T-cell (primary cell): Measurements from ENCODE around the gene NCAPH2. TPM values are rescaled to one million over a fixed set of nuclear protein-coding genes. Genes with fewer than 3 reads are reported as not detected.

Experiments
- ATAC-seq, 4 experiments: fragments of 200-7000 bp in 3 of 4; fragments of 150-1000 bp in 1 of 4; cut with Tn5 transposase; replicated peaks in 1 of 4; 1 replicate in 3 of 4; 2 replicates in 1 of 4; pipeline ENCODE4 v1.10.0; 2021; ENCODE audit warnings: moderate library complexity in 3 of 4, mild to moderate bottlenecking in 2 of 4, moderate number of reproducible peaks in 1 of 4
- CTCF ChIA-PET, 2 donors: fragments of 300-600 bp; sonication (Branson Sonifier 250); formaldehyde crosslinking; loops; one replicate each; lab custom pipeline; 2022; ENCODE audit warnings: antibody characterized with exemption in 2 of 2; lab: Charles Lee
- POLR2A ChIA-PET, 2 donors: fragments of 300-600 bp; sonication (Branson Sonifier 250); formaldehyde crosslinking; loops; one replicate each; lab custom pipeline; 2022; ENCODE audit warnings: antibody characterized with exemption in 2 of 2; lab: Charles Lee
- DNase-seq, 35 experiments: peaks; one replicate each; pipeline versions ENCODE4 v3.0.0 to v3.0.0-alpha.2; 2013 to 2023
- H3K27ac ChIP-seq: one replicate; pipeline ENCODE4 v1.5.1; 2013; ENCODE audit warnings: low read length
- H3K27me3 ChIP-seq, 2 experiments: replicated peaks in 1 of 2; 1 replicate in 1 of 2; 2 replicates in 1 of 2; pipeline versions ENCODE4 v1.6.1 to v1.7.0; 2013; ENCODE audit warnings: low read length in 1 of 2, mixed read lengths in 1 of 2; ENCODE audit not compliant: control insufficient read depth in 2 of 2, insufficient read depth in 2 of 2; ENCODE audit errors: extremely low read depth in 1 of 2
- H3K36me3 ChIP-seq, 2 donors: 1 replicate in 1 of 2; 2 replicates in 1 of 2; pipeline versions ENCODE4 v1.6.1 to v1.7.0; 2013; ENCODE audit warnings: low read length in 1 of 2; ENCODE audit not compliant: control insufficient read depth in 2 of 2, insufficient read depth in 1 of 2; ENCODE audit errors: extremely low read depth in 1 of 2
- H3K4me1 ChIP-seq, 2 experiments: 1 replicate in 1 of 2; 2 replicates in 1 of 2; pipeline versions ENCODE4 v1.6.1 to v1.7.0; 2013; ENCODE audit warnings: low read length in 2 of 2, mixed read lengths in 1 of 2; ENCODE audit not compliant: insufficient read depth in 2 of 2, control insufficient read depth in 1 of 2; ENCODE audit errors: extremely low read depth in 1 of 2
- H3K4me3 ChIP-seq, 2 donors: 1 replicate in 1 of 2; 2 replicates in 1 of 2; pipeline versions ENCODE4 v1.5.1 to v1.7.0; 2013; ENCODE audit warnings: mild to moderate bottlenecking in 2 of 2, low read length in 1 of 2, moderate library complexity in 1 of 2; ENCODE audit not compliant: control insufficient read depth in 1 of 2; ENCODE audit errors: extremely low read depth in 1 of 2
- H3K9me3 ChIP-seq: 2 replicates; pipeline ENCODE4 v1.7.0; 2013
- H3K27ac Mint-ChIP-seq, 2 donors: one replicate each; pipeline ENCODE4 v1.8.0; 2020 to 2021; ENCODE audit warnings: mild to moderate bottlenecking in 2 of 2, mixed read lengths in 2 of 2
- H3K27me3 Mint-ChIP-seq, 2 donors: one replicate each; pipeline ENCODE4 v1.8.0; 2021 to 2022; ENCODE audit warnings: mixed read lengths in 2 of 2
- H3K36me3 Mint-ChIP-seq: one replicate; pipeline ENCODE4 v1.8.0; 2021; ENCODE audit warnings: mixed read lengths
- H3K4me1 Mint-ChIP-seq, 3 donors: one replicate each; pipeline ENCODE4 v1.8.0; 2020 to 2022; ENCODE audit warnings: mixed read lengths in 3 of 3, mild to moderate bottlenecking in 1 of 3
- H3K4me3 Mint-ChIP-seq, 3 donors: one replicate each; pipeline ENCODE4 v1.8.0; 2020 to 2022; ENCODE audit warnings: mild to moderate bottlenecking in 3 of 3, mixed read lengths in 3 of 3, moderate library complexity in 3 of 3
- H3K9me3 Mint-ChIP-seq, 3 donors: one replicate each; pipeline ENCODE4 v1.8.0; 2020 to 2022; ENCODE audit warnings: mixed read lengths in 3 of 3
- WGBS: methylation state at CpG from one replicate; pipeline ENCODE4 v1.1.5; 2013; ENCODE audit warnings: missing lambda C conversion rate; ENCODE audit not compliant: insufficient coverage; 5-methylcytosine and 5-hydroxymethylcytosine counted together
- total RNA-seq, 35 experiments: library from RNA in 6 of 35; stranded (reverse) in 6 of 35; fragments of 120-200 nt in 1 of 35; gene quantifications; one replicate each; pipeline versions ENCODE4 v1.2.1 to v1.2.4 and lab custom pipeline; 2013 to 2026

Gene NCAPH2
- total RNA-seq, 5 donors from 2014 or later (not counting 1 experiment from before 2014, with no cell fraction given) = 80.1 to 110 (median 94.6) TPM

DNA sequence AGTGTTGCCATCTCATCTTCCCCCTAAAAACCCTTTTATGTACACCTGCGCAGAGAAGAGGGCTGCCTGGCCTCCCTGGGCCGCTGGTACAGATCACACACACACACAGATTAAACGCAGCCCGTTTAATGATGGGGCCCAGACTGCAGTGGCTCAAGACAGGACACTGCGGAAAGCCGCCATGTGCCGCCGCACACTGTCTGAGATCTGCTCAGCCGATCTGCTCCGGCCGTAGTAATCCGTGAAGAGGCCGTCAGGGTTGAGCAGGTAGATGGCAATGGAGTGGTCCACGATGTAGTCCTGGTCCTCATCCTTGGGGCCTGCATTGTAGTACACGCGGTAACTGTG is 15.4 kb downstream of the NCAPH2 start:
- DNase-seq = no peak
- Histone ChIP-seq H3K9me3 (no peaks in the 10 kb centered on the region), H3K4me1 (peaks cover 6 to 34% of the 10 kb centered on the region in 2 experiments), H3K4me3 (no peak overlapping the region), H3K36me3 (peaks cover 31 to 45% of the 10 kb centered on the region in 2 donors), H3K27me3 (no peaks in the 10 kb centered on the region), H3K27ac (no peak overlapping the region)
- H3K36me3 Mint-ChIP-seq = peaks cover 3% of the 10 kb centered on the region
- no peak for ATAC-seq
- CTCF ChIA-PET = no interaction called here
- POLR2A ChIA-PET = no interaction called here
- no peaks in the 10 kb centered on the region for H3K27me3 Mint-ChIP-seq
- H3K9me3 Mint-ChIP-seq = no peaks in the 10 kb centered on the region
- 96% methylated on average over 16 of the region's 16 CpGs for WGBS
- H3K4me1 Mint-ChIP-seq = peaks cover 23 to 26% (median 26%) of the 10 kb centered on the region in 3 donors
- peak overlapping the region in 2 of 3 donors; percentile 8 to 37 for H3K4me3 Mint-ChIP-seq
- H3K27ac Mint-ChIP-seq = no peak overlapping the region

DNA sequence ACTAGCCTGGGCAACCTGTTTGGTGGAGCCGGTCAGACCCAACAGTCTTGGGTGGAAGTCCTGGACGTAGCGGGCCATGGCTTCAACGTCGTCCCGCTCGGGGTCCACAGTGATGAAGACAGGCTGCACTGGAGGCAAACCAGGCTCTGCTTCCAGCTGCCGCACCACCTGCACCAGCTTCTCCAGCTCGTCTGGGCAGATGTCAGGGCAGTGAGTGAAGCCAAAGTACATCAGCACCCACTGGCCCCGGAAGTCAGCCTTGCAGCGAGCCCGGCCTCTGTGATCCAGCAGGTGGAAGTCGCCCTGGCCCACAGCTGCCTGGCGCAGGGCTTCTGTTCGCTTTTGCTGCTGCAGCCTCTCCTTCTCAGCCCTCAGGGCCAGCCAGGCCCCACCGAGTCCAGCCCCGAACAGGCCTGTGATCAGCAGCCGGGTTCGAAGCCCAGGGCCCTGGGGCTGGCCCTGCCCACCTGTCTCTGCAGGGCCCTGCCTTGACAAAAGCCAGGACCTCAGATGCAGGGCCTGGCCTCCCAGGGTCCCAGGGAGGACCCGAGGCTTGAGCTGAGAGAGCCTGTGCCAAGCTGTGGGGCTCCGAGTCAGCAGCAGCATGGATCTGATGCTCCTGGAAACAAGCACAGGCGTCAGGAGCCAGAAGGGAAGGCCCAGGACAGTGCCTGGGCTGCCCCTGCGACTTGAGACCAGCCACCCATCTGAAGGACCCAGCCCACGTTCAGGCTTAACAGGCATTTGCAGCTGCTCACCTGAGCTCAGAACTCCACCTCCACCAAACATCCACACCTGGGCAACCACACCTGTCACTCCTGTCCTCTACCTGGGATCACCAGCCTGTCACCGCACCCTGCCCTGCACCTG is 16.0 kb downstream of the NCAPH2 start:
- peaks cover 3% of the 10 kb centered on the region for H3K36me3 Mint-ChIP-seq
- no peak overlapping the region for H3K27ac ChIP-seq
- DNase-seq = no peak
- peaks cover 28 to 32% (median 29%) of the 10 kb centered on the region in 3 donors for H3K4me1 Mint-ChIP-seq
- H3K36me3 ChIP-seq = peaks cover 25 to 39% of the 10 kb centered on the region in 2 donors
- WGBS = 91% methylated on average over 23 of the region's 25 CpGs
- peaks cover 6 to 40% of the 10 kb centered on the region in 2 experiments for H3K4me1 ChIP-seq
- H3K4me3 ChIP-seq = peak overlapping the region; percentile 62 to 65
- H3K9me3 ChIP-seq = no peaks in the 10 kb centered on the region
- no peak for ATAC-seq
- peak overlapping the region; percentile 83 to 87 (median 84) for H3K4me3 Mint-ChIP-seq
- peak overlapping the region; percentile 74 to 89 for H3K27ac Mint-ChIP-seq
- H3K27me3 Mint-ChIP-seq = no peaks in the 10 kb centered on the region
- ChIA-PET CTCF (interaction anchor here in 1 of 2 donors (2.3 to 2.4 kb wide), 2 partner anchors 15 to 16 kb away, joined by 62 to 70 read pairs; partner anchors contain the start of genes LMF2 and NCAPH2), POLR2A (no interaction called here)
- no peaks in the 10 kb centered on the region for H3K9me3 Mint-ChIP-seq
- no peaks in the 10 kb centered on the region for H3K27me3 ChIP-seq

DNA sequence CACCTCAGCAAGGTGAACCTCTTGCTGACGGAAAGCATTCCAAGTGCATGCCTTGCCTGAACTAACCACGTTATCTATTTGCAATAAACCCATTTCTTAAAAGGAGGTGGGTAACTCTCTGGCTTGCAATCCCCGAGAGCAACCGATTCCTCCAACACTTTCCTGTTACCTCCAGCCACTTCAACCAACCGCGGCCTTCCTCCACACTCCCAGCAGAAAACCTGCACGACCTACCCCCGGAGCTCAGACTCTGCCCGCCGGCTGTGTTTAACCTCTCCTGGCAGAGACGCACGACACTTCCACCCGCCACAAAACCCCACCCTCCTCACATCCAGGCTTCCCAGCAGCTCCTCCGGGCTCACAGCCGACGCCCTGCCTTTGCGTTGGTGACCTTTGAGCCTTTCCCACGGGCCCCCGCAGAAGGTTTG is 16.7 kb downstream of the NCAPH2 start:
- peaks cover 28 to 33% (median 29%) of the 10 kb centered on the region in 3 donors for H3K4me1 Mint-ChIP-seq
- WGBS = 6% methylated on average over 15 of the region's 19 CpGs

DNA sequence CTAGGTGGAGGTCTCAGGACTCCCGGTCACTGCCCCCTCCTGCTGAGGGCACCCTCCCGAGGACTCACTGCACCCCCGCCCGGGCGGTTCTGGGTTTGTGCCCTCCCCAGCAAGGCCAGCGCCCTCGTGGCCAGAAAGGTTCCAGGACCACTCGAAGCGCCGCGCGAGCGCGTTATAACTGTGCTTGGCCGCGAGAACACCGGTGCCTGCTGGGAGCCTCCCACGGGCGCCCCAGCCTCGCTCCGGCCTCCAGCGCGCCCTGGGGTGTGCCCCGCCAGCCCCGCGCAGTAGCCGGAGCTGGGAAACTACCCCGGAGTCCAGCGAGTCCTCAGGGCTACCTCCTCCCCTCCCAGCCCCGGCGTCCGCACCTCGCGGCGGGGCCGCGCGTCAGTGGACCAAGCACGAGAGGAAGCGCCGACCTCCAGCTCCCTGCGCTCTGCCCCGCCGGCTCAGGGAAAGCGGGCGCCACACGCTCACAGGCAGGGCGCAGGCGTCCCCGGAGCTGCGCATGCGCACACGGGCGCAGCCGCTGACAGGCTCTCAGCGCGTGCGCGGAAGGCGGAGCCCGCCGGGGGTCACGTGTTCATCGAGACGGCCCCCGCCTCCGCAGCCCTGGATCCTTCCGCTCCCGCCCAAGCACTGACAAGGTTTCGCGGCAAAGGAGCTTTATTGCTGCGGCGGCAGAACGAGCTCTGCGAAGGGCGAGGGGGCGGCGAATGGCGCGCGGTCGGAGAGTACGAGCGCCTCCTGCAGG is 17.3 kb downstream of the NCAPH2 start, which contains the start of gene SCO2:
TSS of gene SCO2 (minus strand) at position 495 of the 754 bp plus-strand sequence. CDS start 1,187 bp downstream, outside the sequence.
- H3K4me3 ChIP-seq = peak within 1 kb of the TSS; percentile 62 to 66
- peaks cover 6 to 49% of the 10 kb centered on the region in 2 experiments for H3K4me1 ChIP-seq
- no peaks in the 10 kb centered on the region for H3K27me3 Mint-ChIP-seq
- DNase-seq = peak; percentile 93 to 99 (median 96)
- H3K9me3 Mint-ChIP-seq = no peaks in the 10 kb centered on the region
- WGBS = under 1% methylated on average over 74 of the region's 84 CpGs
- ATAC-seq = peak; percentile 70 to 74 (median 74)
- peak within 1 kb of the TSS; percentile 78 to 89 for H3K27ac Mint-ChIP-seq
- peak within 1 kb of the TSS; percentile 93 for H3K27ac ChIP-seq
- peaks cover 0 to 2% of the 10 kb centered on the region in 2 experiments for H3K27me3 ChIP-seq
- peaks cover 28 to 33% (median 29%) of the 10 kb centered on the region in 3 donors for H3K4me1 Mint-ChIP-seq
- H3K9me3 ChIP-seq = no peaks in the 10 kb centered on the region
- POLR2A ChIA-PET = interaction anchor here (0.6 to 1.8 kb wide), 8 partner anchors 14 to 93 kb away, joined by 3 to 21 read pairs (median 7); partner anchors contain the start of genes LMF2 (in 2 of the 2), NCAPH2 (in 2 of the 2) and SYCE3 (in 1 of the 2)
- H3K4me3 Mint-ChIP-seq = peak within 1 kb of the TSS; percentile 83 to 87 (median 84)
- CTCF ChIA-PET = interaction anchor here (0.6 to 2.4 kb wide), 29 partner anchors 9 to 563 kb away, joined by 3 to 70 read pairs (median 5); partner anchors contain the start of genes CHKB (in 1 of the 2), HDAC10 (in 1 of the 2), KLHDC7B (in 1 of the 2) and LMF2 (in 1 of the 2)
- H3K36me3 Mint-ChIP-seq = peaks cover 3% of the 10 kb centered on the region
- H3K36me3 ChIP-seq = peaks cover 19 to 33% of the 10 kb centered on the region in 2 donors

More for the DNA sequence above, 16.7 kb downstream of the NCAPH2 start:
- ChIA-PET POLR2A (interaction anchor here (1.3 to 1.8 kb wide), 4 partner anchors 15 to 55 kb away, joined by 4 to 21 read pairs (median 15); partner anchors contain the start of genes LMF2 (in 2 of the 2) and NCAPH2 (in 2 of the 2)), CTCF (interaction anchor here in 1 of 2 donors (0.6 to 2.4 kb wide), 6 partner anchors 9 to 122 kb away, joined by 4 to 70 read pairs (median 25); partner anchors contain the start of genes LMF2, NCAPH2 and SYCE3)
- no peak for DNase-seq
- Mint-ChIP-seq H3K27me3 (no peaks in the 10 kb centered on the region), H3K4me3 (peak overlapping the region; percentile 83 to 87 (median 84)), H3K36me3 (peaks cover 3% of the 10 kb centered on the region), H3K9me3 (no peaks in the 10 kb centered on the region), H3K27ac (peak overlapping the region; percentile 74 to 89)
- Histone ChIP-seq H3K4me3 (peak overlapping the region; percentile 62 to 65), H3K9me3 (no peaks in the 10 kb centered on the region), H3K27ac (peak overlapping the region; percentile 43), H3K27me3 (no peaks in the 10 kb centered on the region), H3K4me1 (peaks cover 6 to 46% of the 10 kb centered on the region in 2 experiments), H3K36me3 (peaks cover 20 to 33% of the 10 kb centered on the region in 2 donors)
- ATAC-seq = no peak

DNA sequence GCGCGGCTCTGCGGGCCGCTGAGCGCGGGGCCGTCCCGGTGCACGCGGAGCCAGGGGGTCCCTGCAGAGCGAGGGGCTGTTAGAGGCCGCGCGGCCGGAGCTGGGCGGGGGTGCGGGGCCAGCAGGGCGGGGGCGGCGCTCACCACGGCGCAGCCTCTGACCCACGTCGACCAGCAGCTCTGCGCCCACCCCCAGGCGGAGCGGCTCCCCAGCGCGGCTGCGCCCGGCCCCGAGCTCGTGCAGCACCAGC is 17.8 kb downstream of the NCAPH2 start:
- H3K4me3 ChIP-seq = peak overlapping the region; percentile 62 to 66
- Mint-ChIP-seq H3K4me1 (peaks cover 28 to 33% (median 29%) of the 10 kb centered on the region in 3 donors), H3K27ac (peak overlapping the region; percentile 61 to 78), H3K4me3 (peak overlapping the region; percentile 83 to 87 (median 84)), H3K36me3 (peaks cover 3% of the 10 kb centered on the region), H3K9me3 (no peaks in the 10 kb centered on the region), H3K27me3 (no peaks in the 10 kb centered on the region)
- H3K36me3 ChIP-seq = peaks cover 17 to 32% of the 10 kb centered on the region in 2 donors
- ChIA-PET POLR2A (interaction anchor here (0.6 to 1.8 kb wide), 8 partner anchors 14 to 93 kb away, joined by 3 to 21 read pairs (median 7); partner anchors contain the start of genes LMF2 (in 2 of the 2), NCAPH2 (in 2 of the 2) and SYCE3 (in 1 of the 2)), CTCF (interaction anchor here (0.6 to 2.4 kb wide), 27 partner anchors 10 to 563 kb away, joined by 3 to 70 read pairs (median 5); partner anchors contain the start of genes CHKB (in 1 of the 2), HDAC10 (in 1 of the 2), KLHDC7B (in 1 of the 2) and LMF2 (in 1 of the 2))
- peak overlapping the region; percentile 44 for H3K27ac ChIP-seq
- no peaks in the 10 kb centered on the region for H3K9me3 ChIP-seq
- WGBS = under 1% methylated on average over 26 of the region's 33 CpGs
- DNase-seq (no peak), ATAC-seq (no peak)
- H3K27me3 ChIP-seq = peaks cover 0 to 4% of the 10 kb centered on the region in 2 experiments
- H3K4me1 ChIP-seq = peaks cover 8 to 54% of the 10 kb centered on the region in 2 experiments
